Pulmonary artery endothelial cell (primary cell): ENCODE measurements around the gene TRDN. TPM values are rescaled to one million over a fixed set of nuclear protein-coding genes. Genes with fewer than 3 reads are reported as not detected.
"Not testable (repeated sequence)": the region's sequence is repeated elsewhere in the genome, so short reads cannot be mapped to it uniquely, and the experiment has no call there.

Experiments
- DNase-seq: peaks from one replicate; pipeline ENCODE4 v3.0.0-alpha.2; 2011; ENCODE audit warnings: low read depth, low spot score
- total RNA-seq: library from RNA; depleted of rRNA; stranded (reverse); fragments of >200 nt; gene quantifications from 2 replicates; pipeline ENCODE4 v1.2.3, GENCODE V29; 2014

TRDN gene
- total RNA-seq, 1 donor from 2014 or later: not detected

DNA sequence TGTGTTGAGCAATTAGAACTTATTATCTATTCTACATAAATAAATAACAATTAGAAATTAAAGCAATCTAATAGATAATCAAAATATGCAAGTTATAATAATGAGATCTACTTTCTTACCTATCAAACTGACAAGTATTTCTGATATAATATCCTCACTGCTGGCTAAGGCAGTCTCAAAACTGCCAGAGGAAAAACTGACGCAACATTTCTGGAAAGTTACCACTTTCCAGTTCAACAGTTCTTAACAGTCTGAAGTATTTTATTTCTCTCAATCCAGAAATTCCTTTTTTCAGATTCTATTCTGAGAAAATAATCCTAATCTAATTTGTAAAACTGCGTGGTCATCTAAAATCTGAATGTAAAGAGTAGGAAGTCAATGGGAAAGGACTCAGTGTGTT, 121.0 kb downstream of the TRDN start:
- DNase-seq: no peak

DNA sequence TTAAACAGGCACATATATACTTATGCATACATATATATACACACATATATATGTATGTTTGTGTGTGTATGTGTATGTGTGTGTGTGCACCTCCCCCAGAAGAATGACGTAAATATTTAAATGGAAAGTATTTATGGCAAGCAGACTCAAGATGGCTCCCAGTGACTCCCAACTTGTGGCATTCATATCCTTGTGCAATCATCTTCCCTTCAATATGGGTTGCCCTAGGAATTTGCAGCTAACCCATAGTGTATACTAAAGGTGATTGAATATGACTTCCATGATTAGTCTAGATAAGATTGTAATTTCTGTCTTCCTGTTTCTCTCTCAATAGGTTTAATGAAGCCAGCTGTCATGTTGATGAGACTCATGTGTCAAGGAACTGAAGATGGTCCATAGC, 127.6 kb downstream of the TRDN start:
- no peak for DNase-seq

DNA sequence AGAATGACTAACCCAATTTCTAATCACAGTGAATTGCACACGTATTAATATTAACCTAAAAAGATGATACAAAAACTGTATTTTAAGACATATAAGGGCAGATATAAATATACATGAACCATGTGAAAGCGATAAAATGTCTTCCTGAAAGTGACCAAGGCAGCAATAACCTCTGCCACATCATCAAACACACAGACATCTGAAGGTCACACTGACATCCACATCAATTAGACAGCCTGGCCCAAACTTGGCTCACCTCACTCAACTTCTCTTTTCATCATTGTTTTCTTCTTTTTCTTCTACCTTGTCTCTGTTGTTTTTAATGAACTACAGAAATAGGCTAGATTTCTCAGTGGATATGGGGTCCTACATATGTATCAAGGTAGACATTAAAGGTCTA, 128.5 kb downstream of the TRDN start:
- DNase-seq: no peak

DNA sequence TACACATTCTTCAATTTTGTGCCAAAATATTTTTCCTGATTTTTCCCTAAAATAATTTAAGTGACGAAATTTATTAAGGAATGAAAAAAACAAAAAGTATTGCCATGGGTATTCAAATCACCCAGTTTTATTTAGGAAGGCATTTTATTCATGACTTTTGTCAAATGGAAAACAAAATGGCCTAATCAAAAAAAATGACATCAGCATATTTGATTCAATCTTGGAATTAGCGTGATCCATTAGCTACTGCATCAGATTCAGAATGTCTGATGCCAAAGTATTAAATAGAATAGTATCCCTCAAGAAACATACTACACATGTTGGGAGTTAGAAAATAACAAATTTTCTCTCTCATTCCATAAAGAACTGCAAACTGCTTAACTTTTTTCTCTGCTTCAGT, 129.2 kb downstream of the TRDN start:
- no peak for DNase-seq

DNA sequence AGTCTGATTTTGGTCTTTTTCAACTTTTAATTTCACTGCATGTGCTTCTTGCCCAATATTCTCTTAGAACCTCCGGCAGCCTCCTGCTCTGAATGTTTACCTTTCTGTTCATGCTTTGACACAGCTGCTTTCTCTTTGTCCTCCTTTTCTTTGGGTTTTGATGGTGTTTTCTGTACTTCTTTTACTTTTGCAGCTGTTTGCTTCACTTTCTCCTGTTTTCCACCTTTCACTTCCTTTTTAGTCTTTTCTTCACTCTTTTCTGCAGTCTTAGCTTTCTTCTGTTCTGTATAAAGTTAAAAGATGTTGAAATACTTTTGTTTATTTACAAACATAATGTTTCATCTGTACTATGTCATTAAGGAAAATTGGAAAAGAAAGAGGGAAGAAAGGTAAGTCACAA, 133.1 kb downstream of the TRDN start:
- no peak for DNase-seq

DNA sequence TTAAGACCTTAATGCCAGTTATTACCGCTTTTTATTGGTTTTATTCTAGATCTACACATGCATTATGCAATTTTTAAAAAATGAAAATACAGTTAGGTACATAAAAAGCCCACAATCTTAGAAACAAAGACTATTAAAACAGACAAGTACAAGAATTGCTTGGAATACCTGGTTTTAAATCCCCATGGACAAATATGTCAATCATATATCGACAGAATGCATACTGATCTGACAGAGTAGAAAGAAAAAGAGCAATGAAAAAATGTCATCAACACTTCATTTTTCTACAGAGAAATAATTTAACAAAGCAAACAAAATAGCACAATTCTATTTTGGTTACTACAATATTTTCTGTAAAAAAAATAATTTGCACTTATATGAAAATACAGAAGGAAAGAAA, 139.7 kb downstream of the TRDN start:
- DNase-seq: no peak

DNA sequence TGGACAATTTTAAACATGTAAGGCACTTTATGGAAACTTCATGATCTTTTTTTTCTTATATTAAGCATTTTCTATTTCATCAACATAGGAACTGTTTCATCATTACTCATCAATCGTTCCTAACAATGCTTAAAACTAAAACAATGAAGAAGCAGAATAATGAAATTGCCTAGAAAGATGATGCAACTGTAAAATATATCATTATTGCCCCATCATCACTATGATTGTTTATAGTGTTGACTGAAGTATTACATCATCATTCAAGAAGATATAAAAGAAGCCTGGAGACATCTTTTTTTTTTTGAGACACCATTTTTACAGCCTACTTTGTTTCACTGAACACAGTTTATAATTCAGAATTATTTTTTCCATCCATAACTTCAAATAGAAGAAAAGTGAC, 147.2 kb downstream of the TRDN start:
- no peak for DNase-seq

DNA sequence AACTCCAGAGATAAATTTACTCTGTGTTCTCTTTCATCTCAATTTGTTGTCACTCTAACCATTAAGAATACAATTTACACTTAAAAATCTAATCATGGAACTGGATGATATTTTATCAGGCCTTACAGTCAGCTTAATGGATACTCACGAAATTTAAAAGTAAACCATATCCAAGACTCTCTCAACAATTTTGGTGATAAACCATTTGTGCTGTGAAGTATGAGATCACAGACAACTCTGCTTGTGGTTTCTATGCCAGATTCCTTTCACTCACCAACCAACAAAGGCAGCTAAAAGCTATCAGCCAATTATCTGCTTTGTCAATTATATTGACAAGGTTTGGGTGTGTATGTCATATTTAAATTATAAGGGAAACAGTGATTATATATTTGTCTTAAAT, 155.8 kb downstream of the TRDN start:
- DNase-seq: no peak

DNA sequence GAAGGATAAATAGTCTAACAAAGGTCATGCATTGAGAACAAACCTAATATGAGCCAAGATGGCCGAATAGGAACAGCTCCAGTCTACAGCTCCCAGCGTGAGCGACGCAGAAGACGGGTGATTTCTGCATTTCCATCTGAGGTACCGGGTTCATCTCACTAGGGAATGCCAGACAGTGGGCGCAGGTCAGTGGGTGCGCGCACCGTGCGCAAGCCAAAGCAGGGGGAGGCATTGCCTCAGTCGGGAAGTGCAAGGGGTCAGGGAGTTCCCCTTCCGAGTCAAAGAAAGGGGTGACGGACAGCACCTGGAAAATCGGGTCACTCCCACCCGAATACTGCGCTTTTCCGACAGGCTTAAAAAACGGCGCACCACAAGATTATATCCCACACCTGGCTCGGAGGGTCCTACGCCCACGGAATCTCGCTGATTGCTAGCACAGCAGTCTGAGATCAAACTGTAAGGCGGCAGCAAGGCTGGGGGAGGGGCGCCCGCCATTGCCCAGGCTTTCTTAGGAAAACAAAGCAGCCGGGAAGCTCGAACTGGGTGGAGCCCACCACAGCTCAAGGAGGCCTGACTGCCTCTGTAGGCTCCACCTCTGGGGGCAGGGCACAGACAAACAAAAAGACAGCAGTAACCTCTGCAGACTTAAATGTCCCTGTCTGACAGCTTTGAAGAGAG, 164.6 kb downstream of the TRDN start:
- not testable (repeated sequence) for DNase-seq

DNA sequence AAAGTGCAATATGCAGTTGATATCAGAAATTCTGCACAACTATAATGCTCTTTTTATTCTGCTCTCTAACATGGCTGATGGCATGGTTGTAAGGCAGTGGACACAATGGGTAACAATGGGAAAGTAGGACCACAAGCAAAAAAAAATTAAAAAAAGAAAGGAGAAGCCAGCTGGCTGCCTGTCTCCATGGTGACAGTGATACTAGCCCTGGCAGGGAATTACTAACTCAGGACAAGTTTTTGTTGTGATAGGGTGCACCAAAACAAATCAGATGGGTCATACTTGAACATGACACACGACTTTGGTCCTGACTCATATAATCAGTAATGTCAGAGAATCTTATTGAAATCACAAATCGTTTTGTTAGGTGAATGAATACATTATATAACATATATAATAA, 169.4 kb downstream of the TRDN start:
- no peak for DNase-seq

DNA sequence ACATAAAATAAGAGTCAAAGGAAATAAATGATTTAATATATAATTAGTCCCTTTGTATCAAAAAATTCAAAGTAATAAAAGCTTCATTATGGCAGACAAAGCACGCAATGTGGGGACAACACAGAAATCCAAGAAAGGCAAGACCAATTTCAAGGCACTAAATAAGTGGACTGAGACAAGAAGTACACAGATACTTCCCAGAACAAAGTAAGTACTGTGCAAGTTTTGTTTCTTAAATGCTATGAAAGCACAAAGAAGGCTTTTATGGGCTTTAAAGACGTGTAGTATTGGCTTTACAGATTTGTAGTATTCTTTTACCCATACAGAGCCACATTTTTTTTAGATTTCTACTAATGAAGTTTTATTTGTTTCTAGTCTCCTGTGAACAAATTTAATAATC, 174.6 kb downstream of the TRDN start:
- DNase-seq: no peak

DNA sequence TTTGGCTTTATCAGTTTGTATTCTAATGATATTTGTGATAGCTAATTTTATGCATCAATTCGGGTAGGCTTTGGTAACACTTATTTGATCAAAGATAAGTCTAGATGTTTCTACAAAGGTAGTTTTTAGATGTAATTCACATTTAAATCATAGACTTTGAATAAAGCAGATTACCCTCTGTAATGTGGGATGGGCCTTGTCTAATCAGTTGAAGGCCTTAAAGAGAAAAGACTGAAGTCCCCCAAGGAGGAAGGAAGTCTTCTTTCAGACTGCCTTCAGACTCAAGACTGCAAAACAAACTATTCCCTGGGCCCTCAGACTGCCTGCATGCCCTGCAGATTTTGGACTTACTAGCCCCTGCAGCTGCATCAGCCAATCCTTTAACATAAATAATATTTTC, 178.5 kb downstream of the TRDN start:
- DNase-seq: no peak

DNA sequence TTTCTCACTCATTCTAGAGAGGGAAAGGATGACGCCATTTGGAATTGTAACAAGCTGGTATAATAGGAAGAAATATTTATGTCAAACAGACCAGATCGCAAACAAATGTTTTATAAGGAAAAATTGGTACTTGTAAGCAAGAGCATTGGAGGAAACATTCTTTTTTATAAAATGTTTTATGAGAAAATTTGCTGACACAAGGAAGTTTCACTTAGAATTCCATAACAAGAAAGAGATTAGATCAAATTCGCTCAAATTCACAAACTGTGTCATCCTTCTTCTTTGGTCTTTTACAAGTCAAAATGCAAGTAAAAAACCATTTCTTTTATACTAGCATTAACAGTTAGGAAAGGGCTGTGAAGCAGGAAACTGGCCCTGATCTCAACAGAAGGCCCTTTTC, 179.9 kb downstream of the TRDN start:
- no peak for DNase-seq

DNA sequence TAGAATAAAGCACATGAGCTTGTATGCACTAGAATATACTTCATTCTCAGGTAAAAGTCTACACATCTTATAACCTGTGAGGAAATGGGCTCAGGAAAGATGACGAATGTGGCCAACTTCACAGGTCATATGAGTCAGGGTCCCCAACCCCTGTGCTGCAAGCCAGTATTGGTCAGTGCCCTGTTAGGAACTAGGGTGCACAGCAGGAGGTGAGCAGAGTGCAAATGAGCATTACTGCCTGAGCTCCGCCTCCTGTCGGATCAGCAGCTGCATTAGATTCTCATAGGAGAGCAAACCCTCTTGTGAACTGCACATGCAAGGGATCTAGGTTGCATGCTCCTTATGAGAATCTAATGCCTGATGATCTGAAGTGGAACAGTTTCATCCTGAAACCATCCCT, 182.3 kb downstream of the TRDN start:
- DNase-seq: no peak

DNA sequence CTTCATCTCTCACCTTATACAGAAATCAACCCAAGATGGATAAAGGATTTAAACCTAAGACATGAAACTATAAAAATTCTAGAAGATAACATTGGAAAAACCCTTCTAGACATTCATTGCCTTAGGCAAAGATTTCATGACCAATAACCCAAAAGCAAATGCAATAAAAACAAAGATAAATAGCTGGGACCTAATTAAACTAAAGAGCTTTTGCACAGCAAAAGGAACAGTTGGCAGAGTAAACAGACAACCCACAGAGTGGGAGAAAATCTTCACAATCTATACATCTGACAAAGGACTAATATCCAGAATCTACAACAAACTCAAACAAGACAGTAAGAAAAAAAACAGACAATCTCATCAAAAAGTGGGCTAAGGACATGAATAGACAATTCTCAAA, 183.7 kb downstream of the TRDN start:
- DNase-seq: not testable (repeated sequence)

DNA sequence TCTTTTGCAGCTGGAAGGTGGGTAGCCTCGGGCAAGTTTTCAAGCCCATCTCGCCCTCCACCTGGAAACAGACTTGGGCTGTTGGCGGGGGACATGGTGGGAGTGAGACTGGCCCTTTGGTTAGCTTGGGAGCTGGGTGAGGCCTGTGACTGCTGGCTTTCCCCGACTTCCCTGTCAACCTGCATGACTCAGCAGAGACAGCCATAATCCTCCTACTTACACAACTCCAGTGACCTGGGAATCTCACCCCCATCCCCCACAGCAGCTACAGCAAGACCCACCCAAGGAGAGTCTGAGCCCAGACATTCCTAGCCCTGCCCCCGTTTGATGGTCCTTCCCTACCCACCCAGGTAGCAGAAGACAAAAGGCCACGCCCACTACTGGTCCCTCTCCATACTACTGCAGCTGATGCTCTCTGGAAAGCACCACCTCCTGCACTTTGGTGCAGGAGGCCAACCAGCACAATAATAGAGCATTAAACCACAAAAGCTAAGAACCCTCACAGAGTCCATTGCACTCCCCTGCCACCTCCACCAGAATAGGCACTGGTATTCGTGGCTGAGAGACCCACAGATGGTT, 188.4 kb downstream of the TRDN start:
- no peak for DNase-seq

DNA sequence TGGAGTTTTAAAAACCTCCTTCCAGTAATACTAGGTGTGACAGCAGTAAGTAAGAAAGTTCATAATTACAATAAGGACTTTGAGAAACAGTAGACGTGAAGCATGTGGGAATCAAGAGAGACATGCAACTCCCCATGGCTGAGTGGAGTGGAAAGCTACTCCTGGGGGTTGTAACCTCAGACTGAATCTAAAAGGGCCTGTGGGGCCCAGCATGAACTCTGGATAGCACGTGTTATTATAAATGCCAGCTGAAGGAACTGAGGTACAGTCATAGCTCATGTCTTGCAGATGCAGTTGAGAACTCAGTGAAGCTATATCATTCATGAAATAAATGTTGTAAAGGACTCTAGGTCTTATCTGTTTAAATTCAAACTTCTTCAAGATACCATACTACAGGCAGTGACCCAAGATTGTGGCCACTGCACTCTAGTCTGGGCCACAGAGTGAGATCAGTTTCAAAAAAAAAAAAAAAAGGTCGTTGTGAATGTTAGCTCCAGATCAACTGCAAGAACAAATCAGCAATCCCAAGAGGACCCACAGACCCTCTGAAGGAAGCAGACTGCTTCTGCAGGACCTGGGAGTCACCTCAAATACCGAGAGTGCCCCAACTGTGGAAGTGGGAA, 189.3 kb downstream of the TRDN start:
- no peak for DNase-seq

DNA sequence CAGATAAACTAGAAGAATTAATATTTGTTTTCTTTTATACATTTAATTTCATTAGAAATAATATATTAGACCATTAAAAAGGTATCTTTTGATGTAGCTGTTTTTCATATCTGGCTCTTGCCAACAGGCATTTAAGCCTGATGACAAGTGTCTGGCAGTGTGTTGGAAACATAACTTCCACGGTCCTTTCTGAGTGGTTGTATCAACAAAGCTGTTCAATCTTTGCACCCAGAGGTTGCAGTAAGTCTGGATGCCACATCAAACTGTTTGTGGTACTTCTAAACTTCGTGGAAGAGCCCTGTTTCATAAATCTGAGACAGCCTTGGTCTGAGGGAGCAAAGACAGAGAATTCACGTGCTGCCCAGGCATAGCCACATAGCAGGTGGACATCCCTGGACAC, 197.4 kb downstream of the TRDN start:
- DNase-seq: no peak

DNA sequence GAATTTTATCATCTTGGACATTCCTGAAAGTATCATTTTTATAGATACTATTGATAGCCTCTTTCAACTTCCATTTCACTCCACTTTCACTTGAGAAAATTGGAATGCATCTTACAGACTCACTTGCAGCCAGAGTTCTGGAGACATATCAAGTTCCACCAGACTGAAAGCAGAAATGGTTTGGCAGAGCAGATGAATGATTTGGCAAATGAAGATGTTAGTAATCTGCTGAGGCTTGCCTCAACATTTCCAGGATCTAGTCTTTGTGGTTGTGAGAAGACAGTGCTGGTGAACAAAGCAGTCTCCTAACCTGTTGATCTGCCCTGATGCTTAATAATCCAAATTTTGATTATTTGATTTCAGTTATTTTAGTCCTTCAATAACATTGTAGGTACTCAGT, 202.6 kb downstream of the TRDN start:
- no peak for DNase-seq

DNA sequence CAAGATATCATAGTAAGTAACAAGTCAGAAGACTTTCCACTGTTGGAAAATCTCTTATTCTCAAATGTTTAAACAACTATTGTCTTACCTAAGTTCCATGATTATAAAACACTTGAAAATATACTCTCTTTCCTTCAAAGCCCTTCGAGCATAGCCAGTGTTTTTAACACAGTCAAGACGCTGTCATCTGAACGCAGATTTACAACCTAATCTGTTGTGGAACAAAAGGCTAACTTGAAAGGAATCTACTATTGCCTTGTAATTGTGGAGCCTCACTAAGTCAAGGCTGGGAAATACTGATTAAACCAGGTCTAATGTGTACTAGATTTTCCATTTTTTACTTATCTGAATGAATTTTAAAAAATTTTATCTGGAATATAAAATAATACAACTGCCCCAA, 205.8 kb downstream of the TRDN start:
- DNase-seq: no peak

DNA sequence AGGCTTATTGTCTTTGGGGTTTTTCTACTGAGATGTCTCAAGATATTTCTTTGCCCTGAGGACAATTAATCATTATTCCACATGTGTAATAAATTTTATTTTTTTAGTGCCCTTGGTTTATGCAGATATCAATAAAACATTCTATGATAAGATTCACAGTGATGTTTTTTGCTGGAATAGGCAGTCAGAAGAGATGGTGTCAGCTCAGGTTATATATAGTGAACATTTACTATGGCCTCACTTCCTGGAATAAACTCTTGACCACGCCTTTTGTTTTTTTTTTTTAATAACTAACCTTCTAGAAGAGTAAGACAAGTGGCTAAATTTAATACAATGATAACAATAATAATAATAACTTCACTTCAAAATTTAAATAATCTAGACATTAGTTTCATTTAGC, 209.7 kb downstream of the TRDN start:
- no peak for DNase-seq

DNA sequence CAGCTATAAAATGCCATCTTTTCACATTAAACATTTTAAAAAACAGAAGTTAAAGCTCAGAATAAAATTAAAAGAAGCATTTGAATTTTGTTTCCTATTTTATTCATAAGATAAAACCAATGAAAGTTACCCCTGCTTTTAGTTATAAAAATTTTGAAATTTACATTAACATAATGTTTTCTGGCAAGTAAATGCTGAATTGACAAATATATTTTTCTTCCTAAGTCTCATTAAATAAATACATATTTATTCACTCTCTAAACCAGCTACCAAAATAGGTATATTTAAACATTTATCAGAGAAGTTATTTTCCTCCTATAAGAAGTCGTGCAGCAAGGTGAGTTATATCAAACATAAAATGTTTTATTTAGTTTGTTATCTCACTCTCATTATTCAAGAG, 213.6 kb downstream of the TRDN start:
- no peak for DNase-seq

DNA sequence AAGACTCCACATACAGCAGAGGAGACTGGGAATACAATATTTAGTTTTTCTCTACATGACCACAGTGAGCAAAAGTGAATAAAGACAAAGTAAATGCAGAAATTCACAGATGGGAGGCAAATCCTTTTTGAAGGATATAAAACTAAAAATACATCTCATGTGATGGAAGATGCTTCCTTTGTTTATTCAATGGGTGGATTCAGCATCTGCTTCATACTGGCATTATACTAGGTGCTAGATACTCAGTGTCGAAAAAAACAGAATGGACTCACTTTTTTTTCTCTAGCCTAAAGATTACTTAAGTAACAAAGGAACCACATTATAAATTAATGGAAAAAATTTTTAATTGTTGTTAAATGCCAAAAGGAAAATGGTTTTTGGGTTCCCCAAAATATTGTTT, 216.2 kb downstream of the TRDN start:
- no peak for DNase-seq
